Uterus (tissue), 4 donors: ENCODE data around the gene KLF13. TPM values are rescaled to one million over a fixed set of nuclear protein-coding genes. Genes with fewer than 3 reads are reported as not detected.

Experiments used
- DNase-seq, 2 donors: peaks; one replicate each; pipeline ENCODE4 v3.0.0-alpha.2; 2019 to 2020
- H3K27ac ChIP-seq, 2 donors: fragments of 200-600 bp; sonication (generic); 1 replicate in 1 of 2; 2 replicates in 1 of 2; pipeline ENCODE4 v1.5.1; 2016 to 2018
- H3K27me3 ChIP-seq, 2 donors: fragments of 200-600 bp; sonication (generic); one replicate each; pipeline ENCODE4 v1.5.1; 2018 to 2019; ENCODE audit warnings: control low read depth in 1 of 2
- H3K36me3 ChIP-seq, 2 donors: fragments of 200-600 bp; sonication (generic); one replicate each; pipeline ENCODE4 v1.5.1; 2019; ENCODE audit warnings: control low read depth in 1 of 2
- H3K4me1 ChIP-seq, 2 donors: fragments of 200-600 bp; sonication (generic); one replicate each; pipeline ENCODE4 v1.5.1; 2018 to 2019; ENCODE audit warnings: control low read depth in 1 of 2
- H3K4me3 ChIP-seq, 2 donors: fragments of 200-600 bp; sonication (generic); 1 replicate in 1 of 2; 2 replicates in 1 of 2; pipeline ENCODE4 v1.5.1; 2018 to 2019; ENCODE audit warnings: mild to moderate bottlenecking in 1 of 2
- H3K9me3 ChIP-seq, 2 donors: fragments of 200-600 bp; sonication (generic); one replicate each; pipeline ENCODE4 v1.5.1; 2019; ENCODE audit warnings: control low read depth in 1 of 2
- POLR2A ChIP-seq, 2 donors: fragments of 450-650 bp; IDR thresholded peaks; one replicate each; pipeline ENCODE4 v1.6.1; 2016; ENCODE audit warnings: antibody characterized with exemption in 2 of 2, mild to moderate bottlenecking in 1 of 2, moderate library complexity in 1 of 2
- intact Hi-C: fragments of 100-400 bp; cut with DNase I; formaldehyde crosslinking; loops from one replicate; pipeline ENCODE4 v1.15.1; 2023; ENCODE audit warnings: low total_unique reads
- total RNA-seq, 4 donors: library from RNA; depleted of rRNA in 3 of 4; stranded (reverse); fragments of >200 nt in 3 of 4; gene quantifications; one replicate each; pipeline versions ENCODE4 v1.1.0 to v1.2.4, GENCODE V29; 2014 to 2023
- TF ChIP-seq, protein P1 (sequence below), 4 experiments: fragments of 200-600 bp in 2 of 4; fragments of 450-650 bp in 2 of 4; sonication (generic) in 2 of 4; IDR thresholded peaks; one replicate each; pipeline ENCODE4 v1.5.1; 2016 to 2019; ENCODE audit warnings: antibody characterized with exemption in 4 of 4, mild to moderate bottlenecking in 2 of 4, moderate library complexity in 1 of 4
- donor health status: DM: yes; HTN: yes; CAD: no.

KLF13 gene
- total RNA-seq, 4 donors from 2014 or later = 20.2 to 58.8 (median 25.7) TPM

DNA sequence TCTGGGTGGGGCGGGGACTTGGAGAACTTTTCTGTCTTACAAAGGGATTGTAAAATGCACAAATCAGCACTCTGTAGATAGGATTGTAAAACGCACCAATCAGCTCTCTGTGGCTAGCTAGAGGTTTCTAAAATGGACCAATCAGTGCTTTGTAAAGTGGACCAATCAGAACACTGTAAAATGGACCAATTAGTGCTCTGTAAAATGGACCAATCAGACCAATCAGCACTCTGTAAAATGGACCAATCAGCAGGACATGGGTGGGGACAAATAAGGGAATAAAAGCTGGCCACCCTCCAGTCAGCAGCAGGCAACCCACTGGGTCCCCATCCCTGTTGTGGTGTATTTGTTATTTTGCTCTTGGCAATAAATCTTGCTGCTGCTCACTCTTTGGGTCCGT, 77.7 kb downstream of the KLF13 start:
- no peak overlapping the region for H3K27ac ChIP-seq
- DNase-seq = no peak
- no peak overlapping the region for H3K4me3 ChIP-seq
- intact Hi-C loops = no loop called here
- H3K27me3 ChIP-seq = no peaks in the 10 kb centered on the region
- H3K36me3 ChIP-seq = no peaks in the 10 kb centered on the region
- TF ChIP-seq, protein P1, sequence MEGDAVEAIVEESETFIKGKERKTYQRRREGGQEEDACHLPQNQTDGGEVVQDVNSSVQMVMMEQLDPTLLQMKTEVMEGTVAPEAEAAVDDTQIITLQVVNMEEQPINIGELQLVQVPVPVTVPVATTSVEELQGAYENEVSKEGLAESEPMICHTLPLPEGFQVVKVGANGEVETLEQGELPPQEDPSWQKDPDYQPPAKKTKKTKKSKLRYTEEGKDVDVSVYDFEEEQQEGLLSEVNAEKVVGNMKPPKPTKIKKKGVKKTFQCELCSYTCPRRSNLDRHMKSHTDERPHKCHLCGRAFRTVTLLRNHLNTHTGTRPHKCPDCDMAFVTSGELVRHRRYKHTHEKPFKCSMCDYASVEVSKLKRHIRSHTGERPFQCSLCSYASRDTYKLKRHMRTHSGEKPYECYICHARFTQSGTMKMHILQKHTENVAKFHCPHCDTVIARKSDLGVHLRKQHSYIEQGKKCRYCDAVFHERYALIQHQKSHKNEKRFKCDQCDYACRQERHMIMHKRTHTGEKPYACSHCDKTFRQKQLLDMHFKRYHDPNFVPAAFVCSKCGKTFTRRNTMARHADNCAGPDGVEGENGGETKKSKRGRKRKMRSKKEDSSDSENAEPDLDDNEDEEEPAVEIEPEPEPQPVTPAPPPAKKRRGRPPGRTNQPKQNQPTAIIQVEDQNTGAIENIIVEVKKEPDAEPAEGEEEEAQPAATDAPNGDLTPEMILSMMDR (IDR thresholded peaks at IDR 0.05) = no peak
- TF ChIP-seq POLR2A (IDR thresholded peaks at IDR 0.05) = no peak
- no peaks in the 10 kb centered on the region for H3K9me3 ChIP-seq
- no peaks in the 10 kb centered on the region for H3K4me1 ChIP-seq

DNA sequence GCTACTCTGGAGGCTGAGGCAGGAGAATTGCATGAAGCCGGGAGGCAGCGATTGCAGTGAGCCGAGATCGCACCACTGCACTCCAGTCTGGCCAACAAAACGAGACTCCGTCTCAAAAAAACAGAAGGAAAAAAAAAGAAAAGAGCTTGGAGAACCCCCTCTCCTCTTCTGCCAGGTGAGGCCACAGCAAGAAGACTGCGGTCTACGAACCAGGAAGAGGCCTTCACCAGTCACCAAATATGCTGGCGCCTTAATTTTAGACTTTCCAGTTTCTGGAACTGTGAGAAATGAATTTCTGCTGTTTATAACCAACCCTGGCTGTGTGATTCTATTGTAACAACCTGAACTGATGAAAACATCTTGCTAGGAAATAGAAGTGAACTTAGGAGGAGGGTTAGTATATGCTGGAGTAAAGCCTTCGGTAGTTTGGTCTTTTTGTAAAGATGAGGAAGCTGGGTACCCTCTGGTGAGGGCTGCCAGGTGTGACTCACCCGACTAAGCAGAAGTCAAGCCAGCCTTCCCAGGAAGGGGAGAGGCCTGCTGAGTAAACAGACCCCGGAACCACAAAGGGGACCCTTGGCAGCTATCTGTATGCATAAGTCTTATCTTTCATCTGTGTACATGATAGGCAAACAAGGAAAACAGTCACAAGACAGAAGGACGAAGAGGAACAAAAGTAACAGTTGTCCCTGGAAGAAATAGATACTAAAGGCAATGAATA, 78.7 kb downstream of the KLF13 start:
- no peak for DNase-seq
- H3K4me1 ChIP-seq = no peaks in the 10 kb centered on the region
- peaks cover 0 to 7% of the 10 kb centered on the region in 2 donors for H3K9me3 ChIP-seq
- intact Hi-C loops = no loop called here
- no peak overlapping the region for H3K4me3 ChIP-seq
- H3K36me3 ChIP-seq = no peaks in the 10 kb centered on the region
- no peaks in the 10 kb centered on the region for H3K27me3 ChIP-seq
- no peak overlapping the region for H3K27ac ChIP-seq
- TF ChIP-seq, protein P1 (IDR thresholded peaks at IDR 0.05) = no peak
- no peak for TF ChIP-seq POLR2A (IDR thresholded peaks at IDR 0.05)

DNA sequence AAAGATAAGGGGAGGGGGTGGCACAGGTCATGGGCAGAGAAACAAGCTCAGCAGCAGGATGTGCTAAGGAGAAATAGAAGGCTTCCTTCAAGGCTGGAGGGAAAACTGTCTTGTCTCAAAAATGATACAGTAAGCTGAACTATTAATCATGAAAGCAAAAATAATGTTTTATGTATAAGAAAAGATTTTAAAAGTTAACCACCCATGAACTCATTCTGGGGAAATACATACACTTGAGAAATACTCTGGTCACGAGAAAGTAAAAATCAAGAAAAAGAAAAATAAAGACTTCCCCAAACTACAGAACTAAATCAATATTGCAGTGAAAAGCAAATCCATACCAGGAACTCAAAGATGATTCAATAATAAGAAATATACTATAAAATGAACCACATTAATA, 80.7 kb downstream of the KLF13 start:
- Histone ChIP-seq H3K4me1 (no peaks in the 10 kb centered on the region), H3K9me3 (peaks cover 0 to 7% of the 10 kb centered on the region in 2 donors), H3K36me3 (no peaks in the 10 kb centered on the region), H3K27ac (no peak overlapping the region), H3K4me3 (no peak overlapping the region), H3K27me3 (no peaks in the 10 kb centered on the region)
- TF ChIP-seq, protein P1 (IDR thresholded peaks at IDR 0.05) = no peak
- TF ChIP-seq POLR2A (IDR thresholded peaks at IDR 0.05) = no peak
- no peak for DNase-seq
- intact Hi-C loops = no loop called here

DNA sequence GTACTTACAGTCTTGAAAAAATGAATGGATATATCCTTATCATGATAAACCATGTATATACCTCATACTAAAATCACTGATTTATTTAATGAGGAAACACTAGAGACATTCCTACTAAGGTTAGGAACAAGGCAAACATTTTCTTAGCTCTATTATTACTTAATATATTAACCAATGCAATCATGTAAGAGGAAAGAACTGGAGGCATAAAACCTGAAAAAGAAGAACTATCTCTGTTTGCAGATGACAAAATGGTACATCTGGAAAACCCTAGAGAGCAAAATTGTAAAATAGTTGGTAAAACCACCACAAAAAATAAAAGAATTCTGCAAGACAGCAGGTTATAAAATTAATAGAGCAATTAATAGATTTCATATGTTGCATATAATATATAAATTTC, 81.2 kb downstream of the KLF13 start:
- TF ChIP-seq, protein P1 (IDR thresholded peaks at IDR 0.05) = no peak
- no peak for TF ChIP-seq POLR2A (IDR thresholded peaks at IDR 0.05)
- intact Hi-C loops = no loop called here
- H3K36me3 ChIP-seq = no peaks in the 10 kb centered on the region
- no peak overlapping the region for H3K27ac ChIP-seq
- H3K4me1 ChIP-seq = no peaks in the 10 kb centered on the region
- H3K27me3 ChIP-seq = no peaks in the 10 kb centered on the region
- H3K9me3 ChIP-seq = peaks cover 0 to 7% of the 10 kb centered on the region in 2 donors
- H3K4me3 ChIP-seq = no peak overlapping the region
- no peak for DNase-seq

DNA sequence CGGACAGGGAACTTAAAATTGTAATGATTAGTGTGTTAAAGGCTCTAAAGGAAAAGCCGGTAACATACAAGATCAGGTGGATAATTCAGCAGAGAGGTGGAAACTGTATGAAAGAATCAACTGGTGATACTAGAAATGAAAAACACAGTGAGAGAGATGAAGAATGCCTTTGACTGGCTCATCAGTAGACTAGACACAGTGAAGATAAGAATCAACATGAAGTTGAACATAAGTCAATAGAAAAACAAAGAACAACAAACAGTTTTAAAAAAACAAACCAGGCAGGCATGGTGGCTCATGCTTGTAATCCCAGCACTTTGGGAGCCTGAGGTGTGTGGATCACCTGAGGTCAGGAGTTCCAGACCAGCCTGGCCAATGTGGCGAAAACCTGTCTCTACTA, 82.1 kb downstream of the KLF13 start:
- TF ChIP-seq POLR2A (IDR thresholded peaks at IDR 0.05) = no peak
- TF ChIP-seq, protein P1 (IDR thresholded peaks at IDR 0.05) = no peak
- Histone ChIP-seq H3K27me3 (no peaks in the 10 kb centered on the region), H3K9me3 (peaks cover 0 to 7% of the 10 kb centered on the region in 2 donors), H3K36me3 (no peaks in the 10 kb centered on the region), H3K27ac (no peak overlapping the region), H3K4me3 (no peak overlapping the region), H3K4me1 (no peaks in the 10 kb centered on the region)
- no peak for DNase-seq
- intact Hi-C loops = no loop called here
